ENCODE results near the gene ZNF81. TPM values are rescaled to one million over a fixed set of nuclear protein-coding genes. Genes with fewer than 3 reads are reported as not detected.

The ZNF81 gene
- total and polyA plus RNA-seq, 2 of the 4 experiments (the other 2 are of a cell fraction), result 2.1 to 4.5 TPM

GRCh38 chrX:47802589-47802988, 34.1 kb upstream of the ZNF81 start:
- H3K56ac ChIP-seq (ENCODE audit: extremely low read depth, insufficient read depth, low read length), result no peak overlapping the region
- no peak overlapping the region for H2AK9ac ChIP-seq (replicated peaks; ENCODE audit: low read depth, low read length, poor library complexity)
- H3K4me3 ChIP-seq (ENCODE audit: insufficient read depth, low read depth, low read length), result no peak overlapping the region
- no peak overlapping the region for H2AK5ac ChIP-seq (ENCODE audit: low read depth, low read length)
- CTCF ChIA-PET, result no interaction called here
- dilution Hi-C loops (cut with HindIII; ENCODE audit: low sequenced_read_pairs, unreplicated experiment), result no loop called here
- no CpG with 5 or more reads among the region's 4 CpGs for WGBS, 2 experiments (ENCODE audit: extremely low coverage in 2 of 2, insufficient read length in 1 of 2)
- no peak overlapping the region for H4K5ac ChIP-seq (ENCODE audit: low read depth, low read length)
- H3K14ac ChIP-seq (replicated peaks; ENCODE audit: low read depth, low read length), result no peak overlapping the region
- H2BK5ac ChIP-seq (ENCODE audit: low read depth, low read length, poor library complexity, severe bottlenecking), result no peak overlapping the region
- TF ChIP-seq CEBPB (IDR thresholded peaks at IDR 0.05; ENCODE audit: low read depth, low read length) (no peak), NFE2L2 (IDR thresholded peaks at IDR 0.05; ENCODE audit: low read depth, low read length) (no peak), RCOR1 (IDR thresholded peaks at IDR 0.05; ENCODE audit: insufficient replicate concordance, low read length) (no peak), ELK1 (IDR thresholded peaks at IDR 0.05; ENCODE audit: borderline replicate concordance, low read depth, low read length) (no peak), RFX5 (IDR thresholded peaks at IDR 0.05; ENCODE audit: low read depth, low read length) (no peak), FOS (IDR thresholded peaks at IDR 0.05; ENCODE audit: low read depth, low read length) (no peak), POLR2A (IDR thresholded peaks at IDR 0.05; ENCODE audit: low read depth, low read length) (no peak), RAD21 (IDR thresholded peaks at IDR 0.05; ENCODE audit: low read length) (no peak), SMC3 (IDR thresholded peaks at IDR 0.05; ENCODE audit: low read depth, low read length) (no peak), MAZ (IDR thresholded peaks at IDR 0.05; ENCODE audit: borderline replicate concordance, low read depth, low read length) (no peak), MAFK (IDR thresholded peaks at IDR 0.05; ENCODE audit: low read depth, low read length) (no peak), BHLHE40 (IDR thresholded peaks at IDR 0.05; ENCODE audit: low read depth, low read length) (no peak), MXI1 (IDR thresholded peaks at IDR 0.05; ENCODE audit: borderline replicate concordance, low read depth, low read length) (no peak), CHD1 (IDR thresholded peaks at IDR 0.05; ENCODE audit: low read depth, low read length) (no peak)
- TF ChIP-seq, protein P1, sequence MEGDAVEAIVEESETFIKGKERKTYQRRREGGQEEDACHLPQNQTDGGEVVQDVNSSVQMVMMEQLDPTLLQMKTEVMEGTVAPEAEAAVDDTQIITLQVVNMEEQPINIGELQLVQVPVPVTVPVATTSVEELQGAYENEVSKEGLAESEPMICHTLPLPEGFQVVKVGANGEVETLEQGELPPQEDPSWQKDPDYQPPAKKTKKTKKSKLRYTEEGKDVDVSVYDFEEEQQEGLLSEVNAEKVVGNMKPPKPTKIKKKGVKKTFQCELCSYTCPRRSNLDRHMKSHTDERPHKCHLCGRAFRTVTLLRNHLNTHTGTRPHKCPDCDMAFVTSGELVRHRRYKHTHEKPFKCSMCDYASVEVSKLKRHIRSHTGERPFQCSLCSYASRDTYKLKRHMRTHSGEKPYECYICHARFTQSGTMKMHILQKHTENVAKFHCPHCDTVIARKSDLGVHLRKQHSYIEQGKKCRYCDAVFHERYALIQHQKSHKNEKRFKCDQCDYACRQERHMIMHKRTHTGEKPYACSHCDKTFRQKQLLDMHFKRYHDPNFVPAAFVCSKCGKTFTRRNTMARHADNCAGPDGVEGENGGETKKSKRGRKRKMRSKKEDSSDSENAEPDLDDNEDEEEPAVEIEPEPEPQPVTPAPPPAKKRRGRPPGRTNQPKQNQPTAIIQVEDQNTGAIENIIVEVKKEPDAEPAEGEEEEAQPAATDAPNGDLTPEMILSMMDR (conservative IDR thresholded peaks at IDR 0.05; ENCODE audit: low read depth, low read length), result no peak
- BruUV-seq (replicated peaks), result no TSS peak
- H3K18ac ChIP-seq (ENCODE audit: low read depth, low read length), result no peak overlapping the region
- no peak overlapping the region for H4K91ac ChIP-seq (ENCODE audit: insufficient read depth, low read depth, low read length)
- no peak overlapping the region for H3K23ac ChIP-seq (ENCODE audit: low read depth, low read length)
- no peaks in the 10 kb centered on the region for H3K79me1 ChIP-seq (ENCODE audit: low read depth in 1 of 2, low read length in 2 of 2)
- H4K8ac ChIP-seq (ENCODE audit: low read depth in 2 of 2, low read length in 2 of 2), result no peak overlapping the region
- H3K36me3 ChIP-seq (ENCODE audit: control insufficient read depth, insufficient read depth, low read length), result no peaks in the 10 kb centered on the region
- in situ Hi-C loops (cut with MboI; ENCODE audit: low sequenced_read_pairs), result no loop called here
- DNase-seq (peak; percentile 8), ATAC-seq (ENCODE audit: low read depth) (no peak)
- POLR2A ChIA-PET (ENCODE audit: unreplicated experiment), result no interaction called here
- H3K4me2 ChIP-seq (ENCODE audit: low read depth, low read length), result no peak overlapping the region
- no peak overlapping the region for H2AFZ ChIP-seq (replicated peaks; ENCODE audit: low read length, poor library complexity)
- H2BK20ac ChIP-seq (ENCODE audit: low read depth, low read length), result no peak overlapping the region
- no peaks in the 10 kb centered on the region for H3K9me3 ChIP-seq (ENCODE audit: control insufficient read depth, insufficient read depth, low read length)
- no peak overlapping the region for H3K4ac ChIP-seq (ENCODE audit: low read depth, low read length)
- no peaks in the 10 kb centered on the region for H4K20me1 ChIP-seq (ENCODE audit: insufficient read depth, low read length)
- no peak overlapping the region for H2BK120ac ChIP-seq (ENCODE audit: low read depth, low read length)
- H3K4me1 ChIP-seq (ENCODE audit: control insufficient read depth, insufficient read depth, low read length), result no peaks in the 10 kb centered on the region
- no peaks in the 10 kb centered on the region for H3K9me1 ChIP-seq (ENCODE audit: insufficient read depth, low read length)
- intact Hi-C loops (cut with micrococcal nuclease), result no loop called here
- H3K9ac ChIP-seq (ENCODE audit: low read depth, low read length), result no peak overlapping the region
- H3K27me3 ChIP-seq (ENCODE audit: control insufficient read depth, insufficient read depth, low read length), result peaks cover 3% of the 10 kb centered on the region
- H3K27ac ChIP-seq (ENCODE audit: insufficient read depth, low read length), result no peak overlapping the region
- H2BK15ac ChIP-seq (ENCODE audit: low read depth, low read length), result no peak overlapping the region
